Stimulated activated CD4-positive, alpha-beta T cell treated with anti-CD3 and anti-CD28 coated beads, Interleukin-12 subunit alpha, Interleukin-12 subunit beta, amount 100 ng/mL, for 48 hours (primary cell): ENCODE measurements around the gene AGTR1.
"Not testable (repeated sequence)": the region's sequence is repeated elsewhere in the genome, so short reads cannot be mapped to it uniquely, and the experiment has no call there.

Source experiments
- DNase-seq, 3 donors: peaks; one replicate each; pipeline ENCODE4 v3.0.0-alpha.2; 2020; ENCODE audit warnings: low read depth in 2 of 3, low spot score in 1 of 3

AGTR1 gene

DNA sequence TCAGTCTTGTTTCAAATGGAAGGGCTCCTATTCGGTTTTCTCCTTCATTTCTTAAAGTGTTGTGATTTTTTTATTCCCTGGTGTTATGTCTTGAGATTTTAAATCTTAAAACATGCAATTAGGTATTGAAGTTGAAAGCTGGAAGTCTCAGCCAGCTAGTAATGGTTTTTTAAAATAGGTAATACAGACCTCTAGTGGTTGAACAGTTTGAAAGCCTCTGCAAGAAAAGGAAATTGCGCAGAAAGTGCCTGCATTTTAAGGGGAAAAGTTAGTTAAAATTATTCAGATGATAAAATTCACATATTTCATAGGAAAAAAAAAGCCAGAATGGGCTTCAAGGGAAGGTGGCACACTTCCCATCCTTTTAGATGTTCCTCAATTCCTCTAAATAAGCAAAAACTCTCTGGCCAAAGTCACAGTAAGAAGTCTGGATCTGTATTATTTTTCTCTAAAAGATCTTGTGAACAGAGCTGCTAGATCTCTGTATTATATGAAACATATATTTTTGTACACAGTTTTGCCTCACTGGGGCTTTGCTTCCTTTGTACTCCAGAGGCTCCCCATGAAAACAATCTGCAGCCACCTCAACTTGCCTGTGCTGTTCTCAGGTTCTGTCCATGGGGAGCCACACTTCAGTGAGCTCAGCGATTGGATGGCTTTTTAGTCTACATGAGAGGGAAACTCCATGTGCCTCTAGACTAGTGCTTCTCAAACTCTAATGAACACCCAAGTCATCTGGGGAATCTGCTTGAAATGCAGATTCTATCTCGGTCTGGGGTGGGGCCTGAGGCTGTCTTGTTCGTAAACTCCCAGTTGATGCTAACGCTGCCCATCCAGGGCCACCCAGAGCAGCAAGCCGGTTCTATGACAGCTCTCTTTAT lies 21.5 kb downstream of the AGTR1 start:
- DNase-seq, result no peak

DNA sequence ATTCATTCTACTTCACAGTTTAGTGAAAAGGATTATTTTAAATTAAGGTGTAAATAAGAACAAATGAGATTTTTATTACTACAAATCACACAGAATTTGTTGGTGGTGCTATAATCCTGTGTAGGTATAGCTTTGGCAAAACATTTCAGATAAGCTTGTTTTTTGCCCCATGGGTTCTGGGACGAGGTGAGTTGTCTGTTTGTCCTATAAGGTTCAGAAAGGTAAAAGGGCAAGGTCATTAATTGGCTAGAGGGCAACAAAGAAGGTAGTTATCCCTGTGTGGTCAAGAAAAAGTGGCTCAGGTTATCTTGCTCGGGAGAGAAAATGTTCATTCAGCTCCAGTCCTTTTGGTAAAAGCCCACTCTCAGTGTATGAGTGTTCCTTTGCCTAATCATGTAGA lies 23.2 kb downstream of the AGTR1 start:
- DNase-seq, result no peak

DNA sequence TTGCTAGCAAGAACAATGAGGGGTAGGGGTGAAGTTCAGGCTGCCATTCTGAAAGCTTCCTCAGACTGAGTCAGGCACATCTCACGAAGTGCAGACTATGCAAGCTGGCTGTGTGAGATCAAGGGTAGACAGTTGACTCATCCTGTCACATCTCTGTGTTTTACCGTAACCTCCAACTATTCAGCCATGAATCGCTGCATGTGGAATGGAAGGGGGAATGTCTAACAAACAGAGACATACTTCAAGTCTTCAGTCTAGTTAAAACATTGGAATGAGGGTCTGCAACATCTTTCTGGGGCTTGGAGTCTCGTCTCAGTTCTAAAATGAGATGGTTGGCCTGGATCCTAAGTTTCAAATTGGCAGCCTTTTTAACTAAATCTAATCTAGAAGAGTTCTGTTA lies 25.9 kb downstream of the AGTR1 start:
- DNase-seq, result no peak

DNA sequence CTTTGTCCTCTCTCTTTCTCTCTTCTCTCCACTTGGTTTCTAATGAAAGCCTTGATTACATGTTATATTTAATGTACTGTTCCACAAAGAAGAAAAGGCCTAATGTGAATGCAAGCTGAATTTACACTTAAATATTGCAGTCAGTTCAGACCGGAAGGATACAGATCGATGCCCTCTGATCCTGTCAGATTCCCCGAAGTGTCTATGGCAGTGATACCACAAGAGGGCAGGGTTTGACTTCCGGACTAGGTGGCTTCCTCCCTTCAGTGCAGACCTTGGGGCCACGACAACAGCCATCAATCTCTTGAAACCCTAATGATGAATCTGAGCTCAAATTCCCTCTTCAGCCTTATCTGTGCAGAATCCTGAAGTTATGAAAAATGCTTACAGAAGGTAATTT lies 29.5 kb downstream of the AGTR1 start:
- no peak for DNase-seq

DNA sequence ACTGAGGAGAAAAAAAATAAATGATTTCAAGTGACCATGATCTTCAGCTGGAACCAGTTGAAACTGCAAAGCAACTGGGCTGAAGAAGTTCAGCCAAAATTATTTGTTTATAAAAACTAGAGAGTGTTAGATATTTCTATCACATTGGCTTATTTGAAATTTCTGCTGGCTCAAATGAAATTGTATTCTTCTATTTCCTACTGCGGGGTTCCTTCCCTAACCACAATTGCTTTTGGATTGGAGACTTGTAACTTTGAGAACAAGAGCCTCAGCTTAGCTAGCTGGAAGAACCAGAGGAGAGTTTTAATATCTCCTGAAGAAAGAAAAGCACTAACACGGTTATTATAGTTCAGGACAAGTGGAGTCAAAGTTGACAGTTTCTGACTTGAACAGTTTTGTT lies 31.1 kb downstream of the AGTR1 start:
- DNase-seq, result no peak

DNA sequence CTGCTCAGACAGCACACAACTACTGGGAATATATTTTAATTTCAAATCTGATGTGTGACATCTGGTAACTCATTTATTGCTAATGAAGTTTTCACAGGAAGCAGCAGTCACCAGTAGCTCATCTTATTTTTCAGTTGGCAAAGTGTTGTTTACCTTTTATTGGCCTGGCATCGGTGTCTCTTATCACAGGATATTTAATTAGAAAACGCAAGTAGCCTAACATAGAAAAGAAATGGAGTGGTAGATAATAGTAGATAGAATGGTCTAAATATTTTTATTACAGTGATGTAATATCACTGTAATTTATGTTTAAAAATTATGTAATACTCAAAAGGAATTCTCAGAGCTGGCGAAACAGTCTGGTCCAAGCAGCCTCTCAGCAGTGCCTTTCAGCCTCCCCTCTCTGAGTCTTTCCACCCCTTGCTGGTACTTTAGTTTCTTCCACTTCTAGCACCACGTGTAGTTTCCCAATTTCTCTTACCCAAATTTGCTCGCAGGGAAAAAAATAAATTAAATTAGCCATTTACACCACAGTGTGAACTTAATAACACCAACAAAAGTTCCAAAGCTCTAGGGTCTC lies 31.9 kb downstream of the AGTR1 start:
- no peak for DNase-seq

DNA sequence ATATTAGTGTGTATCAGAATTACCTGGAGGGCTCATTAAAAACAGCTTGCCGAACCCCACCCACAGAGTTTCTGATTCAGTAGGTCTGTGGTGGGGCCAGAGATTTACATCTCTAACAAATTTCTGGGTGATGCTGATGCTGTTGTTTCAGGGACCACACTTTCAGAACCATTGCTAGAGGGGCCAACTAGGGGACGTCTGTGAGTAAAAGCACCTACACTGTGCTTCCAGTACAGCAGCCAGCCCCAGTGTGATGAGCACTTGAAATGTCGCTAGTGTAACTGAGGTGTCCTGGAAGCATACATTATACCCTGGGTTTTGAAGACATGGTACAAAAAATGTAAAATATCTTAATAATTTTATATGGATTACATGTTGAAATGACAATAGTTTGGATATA lies 33.0 kb downstream of the AGTR1 start:
- DNase-seq, result no peak

DNA sequence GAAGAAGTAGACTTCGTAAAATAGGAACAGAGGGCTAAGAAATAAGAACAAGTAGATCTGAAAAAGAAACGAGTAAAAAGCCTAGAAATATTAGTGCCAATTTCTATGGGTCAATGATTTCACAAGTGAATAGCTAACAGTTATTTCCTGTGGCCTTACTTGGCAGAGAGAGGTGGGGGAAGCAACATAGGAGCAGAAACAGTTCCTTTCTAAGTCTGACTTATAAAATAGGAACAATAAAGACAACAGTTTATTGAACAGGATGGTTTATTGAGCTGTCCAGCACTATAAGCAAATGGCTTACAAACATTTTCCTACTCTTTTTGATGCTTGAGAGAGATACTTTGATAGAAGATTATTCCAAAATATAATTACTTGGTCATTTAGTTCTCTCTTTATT lies 37.9 kb downstream of the AGTR1 start:
- no peak for DNase-seq

DNA sequence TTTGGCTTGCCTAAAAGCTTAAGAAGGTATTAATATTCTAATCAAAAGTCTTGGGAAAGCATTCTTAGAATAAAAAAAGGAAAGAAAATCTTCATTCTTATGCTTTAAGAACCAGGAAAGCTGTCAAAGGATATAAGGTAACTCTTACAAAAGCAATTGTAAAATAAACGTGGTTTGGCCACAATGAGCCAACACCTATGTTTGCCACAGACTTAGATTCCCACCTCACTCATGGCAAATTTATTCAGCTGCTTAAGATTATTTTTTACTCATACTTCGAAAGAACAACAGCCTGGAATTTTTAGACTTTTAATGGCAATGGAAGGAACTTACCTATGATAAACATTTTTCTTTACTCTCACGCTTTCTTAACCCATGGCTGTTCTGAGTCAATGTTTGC lies 38.4 kb downstream of the AGTR1 start:
- no peak for DNase-seq

DNA sequence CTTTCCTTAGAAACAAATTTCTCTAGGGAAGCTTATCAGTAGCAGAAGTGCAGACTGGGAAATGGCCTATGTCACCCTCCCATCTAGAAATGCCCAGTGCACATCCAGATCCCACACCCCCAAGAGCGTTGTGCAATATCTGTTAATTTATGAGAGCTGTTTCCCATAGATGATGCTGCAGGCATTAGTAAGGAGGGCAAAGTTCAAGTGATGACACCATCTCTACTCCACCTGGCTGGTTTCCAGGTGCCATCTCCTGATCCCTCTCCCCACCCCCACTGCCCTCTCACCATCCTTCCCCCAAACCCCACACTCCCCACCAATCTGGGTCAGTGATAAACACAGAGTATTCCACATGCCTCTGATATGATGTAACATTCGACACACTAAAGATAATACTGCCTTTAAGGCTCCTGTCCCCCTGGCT lies 39.4 kb downstream of the AGTR1 start:
- DNase-seq, result no peak

DNA sequence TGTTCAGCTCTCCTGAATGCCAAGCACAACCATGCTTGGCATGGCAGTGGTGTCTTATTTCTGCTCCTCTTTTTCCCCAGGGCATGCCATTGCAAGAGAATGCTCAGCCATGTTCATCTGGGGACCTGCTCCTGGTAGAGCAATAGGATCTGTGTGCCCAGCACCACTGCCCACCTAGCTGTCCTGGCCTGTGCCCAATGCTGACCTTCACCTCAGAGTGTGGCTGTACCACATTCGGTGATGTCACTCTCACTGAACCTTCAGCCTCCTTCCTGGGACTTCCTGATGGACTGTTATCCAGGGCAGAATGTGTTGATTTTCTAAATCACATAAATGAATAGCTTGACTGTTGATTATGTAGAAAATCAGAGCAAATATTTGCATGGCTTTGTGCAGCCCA lies 42.0 kb downstream of the AGTR1 start:
- DNase-seq, result no peak

DNA sequence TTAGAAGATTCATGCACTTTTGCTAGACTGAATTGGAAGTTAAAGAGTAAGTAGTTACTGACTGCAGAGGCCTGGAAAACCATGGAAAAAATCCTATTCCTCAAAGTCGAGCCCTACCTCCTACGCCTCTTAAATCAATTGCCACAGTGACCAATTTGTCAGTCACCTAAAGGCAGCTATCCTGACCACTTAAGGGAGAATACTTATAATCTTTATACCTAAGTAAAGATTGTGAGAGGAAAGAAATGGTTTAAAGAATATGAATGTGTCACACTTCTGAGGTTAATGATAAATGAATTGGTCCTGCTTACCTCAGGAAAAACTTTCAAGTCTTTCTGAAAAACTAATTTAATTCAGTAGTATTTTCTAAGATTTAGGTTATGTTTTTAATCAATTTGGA lies 42.6 kb downstream of the AGTR1 start:
- DNase-seq, result no peak

DNA sequence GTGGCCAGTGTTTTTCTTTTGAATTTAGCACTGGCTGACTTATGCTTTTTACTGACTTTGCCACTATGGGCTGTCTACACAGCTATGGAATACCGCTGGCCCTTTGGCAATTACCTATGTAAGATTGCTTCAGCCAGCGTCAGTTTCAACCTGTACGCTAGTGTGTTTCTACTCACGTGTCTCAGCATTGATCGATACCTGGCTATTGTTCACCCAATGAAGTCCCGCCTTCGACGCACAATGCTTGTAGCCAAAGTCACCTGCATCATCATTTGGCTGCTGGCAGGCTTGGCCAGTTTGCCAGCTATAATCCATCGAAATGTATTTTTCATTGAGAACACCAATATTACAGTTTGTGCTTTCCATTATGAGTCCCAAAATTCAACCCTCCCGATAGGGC lies 43.5 kb downstream of the AGTR1 start:
- DNase-seq, result no peak

DNA sequence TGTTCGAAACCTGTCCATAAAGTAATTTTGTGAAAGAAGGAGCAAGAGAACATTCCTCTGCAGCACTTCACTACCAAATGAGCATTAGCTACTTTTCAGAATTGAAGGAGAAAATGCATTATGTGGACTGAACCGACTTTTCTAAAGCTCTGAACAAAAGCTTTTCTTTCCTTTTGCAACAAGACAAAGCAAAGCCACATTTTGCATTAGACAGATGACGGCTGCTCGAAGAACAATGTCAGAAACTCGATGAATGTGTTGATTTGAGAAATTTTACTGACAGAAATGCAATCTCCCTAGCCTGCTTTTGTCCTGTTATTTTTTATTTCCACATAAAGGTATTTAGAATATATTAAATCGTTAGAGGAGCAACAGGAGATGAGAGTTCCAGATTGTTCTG lies 44.4 kb downstream of the AGTR1 start:
- DNase-seq, result no peak

DNA sequence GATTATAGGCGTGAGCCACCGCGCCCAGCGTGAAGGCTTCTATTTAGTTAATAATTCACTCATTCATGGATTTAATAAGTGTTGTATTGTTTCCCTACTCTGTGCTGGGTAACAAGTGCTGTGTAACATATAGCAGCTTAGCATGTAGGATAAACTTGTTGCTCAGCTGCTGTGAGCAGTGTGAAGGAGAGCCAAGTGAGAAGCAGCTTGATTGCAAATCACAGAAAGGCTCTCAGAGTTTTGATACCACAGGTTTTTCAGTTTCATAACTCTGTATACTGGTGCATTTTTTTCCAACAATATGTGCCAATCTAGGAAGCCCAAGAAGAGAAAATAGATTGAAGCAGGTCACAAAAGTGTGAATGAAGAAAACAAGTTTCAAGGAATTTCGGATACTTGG lies 48.4 kb downstream of the AGTR1 start:
- DNase-seq, result no peak

DNA sequence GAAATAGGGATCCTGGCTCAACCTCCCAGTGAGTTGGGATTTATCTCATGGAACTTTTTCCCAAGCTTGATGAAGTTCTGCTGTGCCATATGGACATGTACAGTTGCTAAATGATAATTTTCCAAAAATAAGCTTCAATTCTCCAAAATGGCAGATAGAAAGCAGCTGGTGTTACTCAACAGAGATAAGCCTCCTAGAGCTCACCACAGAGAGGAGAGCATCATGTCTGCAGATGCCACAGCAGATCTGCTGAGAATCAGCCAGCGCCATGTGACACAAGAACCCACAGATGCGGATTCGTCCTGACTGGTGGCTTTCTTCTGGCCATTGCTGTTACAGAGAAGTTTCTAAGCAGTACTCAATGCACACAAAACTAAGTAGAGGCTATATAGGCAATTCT lies 50.6 kb downstream of the AGTR1 start:
- DNase-seq, result no peak

DNA sequence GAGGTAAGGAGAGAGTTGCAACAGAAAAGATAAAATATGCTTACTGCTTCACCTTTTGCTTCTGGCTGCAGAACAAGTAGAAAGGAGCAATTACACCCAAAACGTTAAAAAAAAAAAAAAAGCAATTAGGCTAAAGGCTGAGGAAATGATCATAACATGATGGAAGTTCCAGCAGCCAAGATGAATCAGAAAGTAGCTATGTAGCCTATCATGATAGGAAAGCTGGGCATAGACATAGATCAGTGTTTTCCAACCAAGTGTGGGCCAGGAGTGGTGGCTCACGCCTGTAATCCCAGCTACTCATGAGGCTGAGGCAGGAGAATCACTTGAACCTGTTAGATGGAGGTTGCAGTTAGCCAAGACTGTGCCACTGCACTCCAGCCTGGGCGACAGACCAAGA lies 52.6 kb downstream of the AGTR1 start:
- no peak for DNase-seq

DNA sequence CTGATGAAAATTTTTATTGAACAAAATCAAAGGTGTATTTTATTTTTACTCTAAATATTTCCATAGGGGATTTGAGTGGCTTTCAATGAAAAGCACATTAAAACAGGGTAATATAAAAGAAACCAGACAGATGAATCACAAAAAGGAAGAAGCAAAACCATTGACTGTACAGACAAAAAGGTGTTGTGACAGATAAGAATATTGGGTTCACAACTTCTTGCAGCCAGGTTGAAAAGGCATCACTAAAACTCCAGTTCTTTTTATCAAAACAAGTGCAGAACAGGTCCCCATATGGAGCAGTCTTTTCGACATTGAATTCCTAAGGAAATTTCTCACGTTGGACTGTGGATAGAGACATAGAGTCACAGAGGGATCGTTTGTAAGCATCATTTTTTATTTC lies 53.8 kb downstream of the AGTR1 start:
- DNase-seq, result no peak

DNA sequence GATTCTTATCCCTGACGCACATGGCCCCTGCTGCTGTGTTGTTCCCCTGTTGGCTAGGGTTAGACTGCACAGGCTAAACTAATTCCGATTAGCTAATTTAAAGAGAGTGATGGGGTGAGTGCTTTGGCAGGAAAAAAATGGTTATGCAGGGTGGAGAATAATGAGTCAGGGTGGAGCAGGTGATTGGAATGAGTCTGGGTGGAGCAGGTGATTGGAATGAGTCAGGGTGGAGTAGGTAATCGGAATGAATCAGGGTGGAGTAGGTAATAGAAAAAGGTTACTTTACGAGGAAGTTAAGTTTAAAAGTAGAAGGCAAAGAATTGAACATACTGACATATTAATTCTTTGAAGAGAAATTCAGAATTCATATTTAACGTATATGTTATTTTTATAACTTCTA lies 55.7 kb downstream of the AGTR1 start:
- not testable (repeated sequence) for DNase-seq

DNA sequence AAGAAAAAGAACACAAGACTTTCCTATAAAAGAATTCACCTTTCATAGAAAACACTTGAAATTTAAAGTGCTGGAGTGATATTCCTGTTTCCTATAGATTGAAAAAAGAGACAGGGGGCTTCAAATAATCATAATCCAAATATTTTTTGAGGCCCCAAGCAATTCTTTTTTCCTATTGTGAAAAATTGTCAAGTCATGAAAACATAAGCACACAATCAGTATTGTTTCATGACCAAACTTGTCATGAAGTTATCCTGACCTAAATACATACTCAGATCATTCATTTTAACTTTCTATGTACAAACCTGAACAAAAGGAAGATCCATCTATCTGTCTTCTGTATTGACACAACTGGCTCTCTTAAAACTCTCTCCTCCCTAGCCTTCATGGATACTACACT lies 57.9 kb downstream of the AGTR1 start:
- no peak for DNase-seq

DNA sequence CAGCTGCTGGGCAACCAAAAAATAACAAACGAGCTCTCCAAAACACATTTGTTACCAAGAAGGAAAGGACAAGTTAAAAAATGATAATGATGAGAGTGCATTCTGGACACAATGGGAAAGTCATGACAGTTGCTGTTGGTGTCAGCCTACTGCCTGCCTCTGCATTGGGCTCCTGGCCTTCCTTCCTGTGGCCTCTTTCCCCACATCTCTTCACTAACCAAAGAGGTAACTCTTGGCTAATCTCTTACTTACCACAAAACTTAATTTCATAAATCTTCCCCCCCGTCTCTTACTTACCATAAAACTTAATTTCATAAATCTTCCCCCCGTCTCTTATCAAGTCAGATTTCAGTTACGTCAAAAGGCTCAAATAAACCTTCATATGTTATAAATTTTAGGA lies 58.6 kb downstream of the AGTR1 start:
- no peak for DNase-seq

DNA sequence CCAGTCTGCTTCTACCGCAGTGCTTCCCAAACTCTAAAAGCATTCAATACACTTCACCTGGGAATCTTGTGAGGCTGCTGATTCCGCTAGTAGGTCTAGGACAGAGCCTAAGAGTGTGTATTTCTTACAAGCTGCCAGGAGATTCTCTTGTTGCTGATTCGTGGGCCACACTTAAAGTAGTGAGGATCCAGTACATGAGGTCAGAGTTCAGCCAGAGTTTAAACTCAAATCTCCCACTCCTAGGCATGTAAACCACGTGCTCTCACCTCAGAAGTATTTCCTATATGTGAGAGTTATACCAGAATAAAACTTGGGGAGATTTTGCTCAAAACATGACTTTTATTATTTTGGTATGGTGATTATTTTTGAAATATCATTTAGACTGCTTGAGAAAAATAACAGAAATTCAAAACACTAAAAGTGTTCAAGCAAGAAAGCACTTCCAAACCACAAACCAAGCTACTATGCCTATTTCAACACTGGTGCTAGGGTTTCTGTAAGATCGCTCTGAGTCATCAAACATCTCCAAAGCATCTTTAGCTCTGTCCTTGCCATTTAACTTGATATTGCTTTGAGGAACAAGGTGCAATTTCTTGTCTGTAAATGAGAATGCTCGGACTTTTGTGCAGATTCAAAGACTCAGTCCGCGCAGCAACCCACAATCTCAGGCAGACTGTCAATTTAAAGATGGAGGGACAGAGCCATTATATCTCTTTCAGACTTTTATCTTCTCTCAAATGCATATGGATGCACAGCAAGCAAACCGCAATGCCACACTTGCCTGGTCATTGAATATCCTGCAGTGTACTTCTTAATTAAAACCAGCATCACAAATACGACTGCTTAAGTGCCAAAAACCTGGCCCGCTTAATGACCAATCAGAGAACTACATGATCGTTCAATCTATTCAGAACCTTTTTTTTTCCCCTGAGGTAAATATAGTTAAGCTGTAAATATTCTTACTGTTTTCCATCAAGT lies 59.8 kb downstream of the AGTR1 start:
- DNase-seq, result no peak
